ENCODE results near the gene RFX3. TPM values are rescaled to one million over a fixed set of nuclear protein-coding genes. Genes with fewer than 3 reads are reported as not detected.

RFX3 gene
- total RNA-seq, 1 experiment from 2014 or later = 8.4 TPM

GRCh38 chr9:3498691-3499090 lies 27.1 kb downstream of the RFX3 start:
- H2AFZ ChIP-seq = no peak overlapping the region
- H3K4me2 ChIP-seq = no peak overlapping the region
- ChIA-PET CTCF (no interaction called here), POLR2A (ENCODE audit: unreplicated experiment) (no interaction called here)
- H3F3A ChIP-seq (ENCODE audit: insufficient read depth, low read depth) = no peaks in the 10 kb centered on the region
- intact Hi-C loops (cut with micrococcal nuclease; ENCODE audit: unreplicated experiment) = no loop called here
- TF ChIP-seq CTCF (conservative IDR thresholded peaks at IDR 0.05) (no peak), EZH2 (IDR thresholded peaks at IDR 0.05; ENCODE audit: low read depth) (no peak)
- no peaks in the 10 kb centered on the region for H3K36me3 ChIP-seq (ENCODE audit: low read depth)
- no peak overlapping the region for H3K4me3 ChIP-seq
- no peaks in the 10 kb centered on the region for H3K9me2 ChIP-seq (ENCODE audit: insufficient read depth)
- BruUV-seq (replicated peaks) = no TSS peak
- H3K27ac ChIP-seq = no peak overlapping the region
- H4K20me1 ChIP-seq (ENCODE audit: insufficient read depth) = no peaks in the 10 kb centered on the region
- no peaks in the 10 kb centered on the region for H3K4me1 ChIP-seq (replicated peaks; ENCODE audit: insufficient read depth)
- H3K27me3 ChIP-seq (ENCODE audit: insufficient read depth, low read depth) = no peaks in the 10 kb centered on the region
- no peaks in the 10 kb centered on the region for H3K79me2 ChIP-seq (ENCODE audit: low read depth)
- no peak for DNase-seq
- H3K9me3 ChIP-seq (ENCODE audit: insufficient read depth, low read depth) = no peaks in the 10 kb centered on the region

- H3K9me2 ChIP-seq (ENCODE audit: insufficient read depth) = no peaks in the 10 kb centered on the region
- CTCF ChIA-PET = no interaction called here
- H3F3A ChIP-seq (ENCODE audit: insufficient read depth, low read depth) = no peaks in the 10 kb centered on the region
- no peak overlapping the region for H3K4me2 ChIP-seq
- intact Hi-C loops (cut with micrococcal nuclease; ENCODE audit: unreplicated experiment) = no loop called here
- H3K9me3 ChIP-seq (ENCODE audit: insufficient read depth, low read depth) = no peaks in the 10 kb centered on the region
- H2AFZ ChIP-seq = no peak overlapping the region
- H3K36me3 ChIP-seq (ENCODE audit: low read depth) = no peaks in the 10 kb centered on the region
- no peaks in the 10 kb centered on the region for H3K4me1 ChIP-seq (replicated peaks; ENCODE audit: insufficient read depth)
- DNase-seq = no peak
- H3K27me3 ChIP-seq (ENCODE audit: insufficient read depth, low read depth) = no peaks in the 10 kb centered on the region
- no TSS peak for BruUV-seq (replicated peaks)
- H3K27ac ChIP-seq = no peak overlapping the region
- no peak overlapping the region for H3K4me3 ChIP-seq
- no peaks in the 10 kb centered on the region for H4K20me1 ChIP-seq (ENCODE audit: insufficient read depth)
- no peak for TF ChIP-seq CTCF (conservative IDR thresholded peaks at IDR 0.05)
- no peak for TF ChIP-seq EZH2 (IDR thresholded peaks at IDR 0.05; ENCODE audit: low read depth)
- POLR2A ChIA-PET (ENCODE audit: unreplicated experiment) = interaction anchor here (0.6 kb wide), 1 partner anchor 15 kb away, joined by 9 read pairs; no protein-coding TSS in a partner anchor
- no peaks in the 10 kb centered on the region for H3K79me2 ChIP-seq (ENCODE audit: low read depth)
Observed at GRCh38 chr9:3497857-3498256, 27.9 kb downstream of the RFX3 start.

- no peaks in the 10 kb centered on the region for H3K4me1 ChIP-seq (replicated peaks; ENCODE audit: insufficient read depth)
- H3F3A ChIP-seq (ENCODE audit: insufficient read depth, low read depth) = no peaks in the 10 kb centered on the region
- H3K79me2 ChIP-seq (ENCODE audit: low read depth) = no peaks in the 10 kb centered on the region
- BruUV-seq (replicated peaks) = no TSS peak
- TF ChIP-seq CTCF (conservative IDR thresholded peaks at IDR 0.05) (no peak), EZH2 (IDR thresholded peaks at IDR 0.05; ENCODE audit: low read depth) (no peak)
- ChIA-PET POLR2A (ENCODE audit: unreplicated experiment) (interaction anchor here (0.6 kb wide), 1 partner anchor 15 kb away, joined by 9 read pairs; no protein-coding TSS in a partner anchor), CTCF (no interaction called here)
- no peaks in the 10 kb centered on the region for H3K9me3 ChIP-seq (ENCODE audit: insufficient read depth, low read depth)
- H3K27me3 ChIP-seq (ENCODE audit: insufficient read depth, low read depth) = no peaks in the 10 kb centered on the region
- no peaks in the 10 kb centered on the region for H3K9me2 ChIP-seq (ENCODE audit: insufficient read depth)
- no peak overlapping the region for H3K4me3 ChIP-seq
- H3K36me3 ChIP-seq (ENCODE audit: low read depth) = no peaks in the 10 kb centered on the region
- H2AFZ ChIP-seq = no peak overlapping the region
- DNase-seq = no peak
- H4K20me1 ChIP-seq (ENCODE audit: insufficient read depth) = no peaks in the 10 kb centered on the region
- intact Hi-C loops (cut with micrococcal nuclease; ENCODE audit: unreplicated experiment) = no loop called here
- no peak overlapping the region for H3K4me2 ChIP-seq
- H3K27ac ChIP-seq = no peak overlapping the region
Observed at GRCh38 chr9:3497401-3497800, 28.4 kb downstream of the RFX3 start.

Measured in PC-9 (cell line).